ENCODE measurements around the gene PRR20G.
"Not testable (repeated sequence)": the region's sequence is repeated elsewhere in the genome, so short reads cannot be mapped to it uniquely, and the experiment has no call there.

The PRR20G gene

DNA sequence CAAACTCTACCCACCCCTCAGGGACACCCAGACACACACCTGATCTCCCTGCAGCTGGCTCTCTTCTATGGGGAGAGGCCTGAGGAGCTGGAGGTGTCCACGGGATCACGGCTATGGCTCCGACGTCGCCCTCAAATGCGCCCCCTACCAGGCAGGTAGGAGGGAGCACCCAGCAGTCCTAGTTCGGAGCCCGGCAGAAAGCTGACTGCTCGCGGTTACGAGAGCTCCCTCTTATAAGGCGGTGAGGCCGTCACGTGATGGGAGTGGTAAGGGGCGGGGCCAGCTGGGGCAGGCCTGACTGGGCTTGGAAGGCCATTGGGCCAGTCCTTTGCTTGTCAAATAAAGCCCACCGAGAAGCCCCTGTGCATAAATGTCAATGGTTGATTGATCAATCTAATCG lies at the start of gene PRR20G:
PRR20G (minus strand) TSS at position 207 of the 400 bp plus-strand sequence. CDS start 681 bp downstream, outside the sequence.
- no peak for DNase-seq

DNA sequence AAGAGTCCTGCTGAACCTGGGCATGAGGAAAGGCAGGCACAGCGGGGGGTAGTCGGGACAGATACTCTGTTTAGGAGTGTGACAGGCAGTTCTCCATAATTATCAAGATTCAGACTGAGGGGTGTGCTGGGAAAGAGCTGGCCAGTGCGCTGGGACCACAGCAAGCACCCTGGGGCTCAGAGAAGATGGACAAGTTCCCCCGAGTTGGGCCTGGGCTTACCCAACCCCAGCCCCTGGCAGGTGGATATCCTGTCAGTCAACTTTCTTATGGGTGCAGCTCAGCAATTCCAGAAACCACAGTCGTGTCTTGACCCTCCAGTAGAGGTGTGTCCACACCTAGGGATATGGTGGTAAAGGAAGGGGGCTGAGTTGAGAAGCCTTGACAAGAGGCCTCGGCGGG lies 49.2 kb upstream of the PRR20G start:
- no peak for DNase-seq

DNA sequence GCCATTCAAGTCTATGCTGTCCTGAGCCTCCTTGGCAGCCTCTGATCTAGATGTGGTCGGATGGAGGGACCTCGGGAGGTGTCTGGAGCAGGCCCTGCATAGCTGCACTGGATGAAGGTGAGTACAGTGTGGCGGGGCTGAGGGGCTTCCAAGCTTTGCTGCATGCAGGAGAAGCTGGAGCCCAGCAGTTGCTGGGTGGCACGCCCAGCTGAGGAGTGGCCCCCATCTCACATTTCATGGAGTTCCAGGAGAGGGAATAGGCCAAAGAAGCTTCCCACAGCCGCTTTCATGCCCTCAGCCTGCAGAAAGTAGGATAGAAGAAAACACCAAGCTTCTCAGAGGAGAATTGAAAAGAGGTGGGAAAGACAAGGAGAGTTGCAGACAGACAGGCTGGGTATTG lies 48.3 kb upstream of the PRR20G start:
- DNase-seq = no peak

DNA sequence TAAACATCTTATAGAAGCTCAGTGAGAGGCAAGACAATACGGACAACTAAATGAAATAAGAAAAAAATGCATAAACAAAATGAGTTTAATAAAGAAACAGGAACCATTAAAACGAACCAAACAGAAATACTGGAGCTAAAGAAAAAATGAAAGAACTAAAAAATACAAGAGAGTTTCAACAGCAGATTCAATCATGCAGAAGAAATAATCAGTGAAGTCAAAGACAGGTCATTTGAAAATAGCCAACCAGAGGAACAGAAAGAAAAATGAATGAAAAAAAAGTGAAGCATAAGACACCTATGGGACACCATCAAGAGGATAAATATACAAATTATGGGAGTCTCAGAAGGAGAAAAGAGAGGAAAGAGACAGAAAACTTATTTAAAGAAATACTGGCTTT lies 42.5 kb upstream of the PRR20G start:
- DNase-seq = no peak

DNA sequence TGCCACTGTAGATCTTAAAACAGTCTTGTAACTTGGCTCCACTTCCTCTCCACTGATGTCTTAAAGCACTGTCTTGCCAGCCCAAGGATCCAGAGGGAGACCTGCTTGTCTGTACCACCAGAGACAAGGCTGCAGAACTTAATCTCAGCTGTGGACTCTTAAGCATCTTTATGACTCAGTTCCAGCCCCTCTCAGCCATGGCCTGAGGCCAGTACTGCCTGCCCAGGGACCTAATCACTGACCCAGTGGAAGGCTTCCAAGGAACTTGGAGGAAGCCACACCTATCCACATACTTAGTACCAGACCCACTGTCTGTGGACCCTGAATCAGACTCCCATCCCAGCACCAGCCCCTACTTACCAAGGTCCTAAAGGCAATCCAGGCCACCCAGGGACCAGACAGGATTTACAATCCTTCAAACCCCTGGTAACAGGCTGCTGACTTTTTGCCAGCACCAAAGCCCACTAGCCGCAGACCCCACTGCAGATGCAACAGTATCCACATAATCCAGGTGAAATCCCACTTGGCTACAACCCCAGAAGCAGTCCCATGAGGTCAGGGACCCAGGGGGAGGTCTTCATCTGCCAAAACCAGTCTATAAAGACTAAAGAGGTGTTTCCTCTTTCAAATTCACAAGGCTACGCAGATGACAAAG lies 41.9 kb upstream of the PRR20G start:
- no peak for DNase-seq

DNA sequence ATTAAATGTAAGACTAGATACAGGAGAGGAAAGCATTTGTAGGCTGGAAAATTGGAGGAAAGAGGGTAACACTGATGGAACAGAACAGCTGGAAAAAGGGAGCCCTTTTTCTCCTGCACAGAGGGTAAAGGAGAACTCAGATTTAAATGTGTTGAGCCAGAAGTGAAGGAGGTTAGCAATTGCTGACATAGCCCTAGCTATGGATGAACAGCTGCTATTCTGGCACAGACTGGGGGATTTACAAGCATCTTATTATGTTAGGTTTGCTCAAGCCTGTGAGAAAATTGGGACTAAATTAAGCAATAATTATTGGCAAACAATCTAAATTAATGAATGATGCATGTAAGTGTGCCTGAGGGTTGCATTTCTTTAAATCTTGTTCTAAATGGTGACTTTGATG lies 40.6 kb upstream of the PRR20G start:
- no peak for DNase-seq

DNA sequence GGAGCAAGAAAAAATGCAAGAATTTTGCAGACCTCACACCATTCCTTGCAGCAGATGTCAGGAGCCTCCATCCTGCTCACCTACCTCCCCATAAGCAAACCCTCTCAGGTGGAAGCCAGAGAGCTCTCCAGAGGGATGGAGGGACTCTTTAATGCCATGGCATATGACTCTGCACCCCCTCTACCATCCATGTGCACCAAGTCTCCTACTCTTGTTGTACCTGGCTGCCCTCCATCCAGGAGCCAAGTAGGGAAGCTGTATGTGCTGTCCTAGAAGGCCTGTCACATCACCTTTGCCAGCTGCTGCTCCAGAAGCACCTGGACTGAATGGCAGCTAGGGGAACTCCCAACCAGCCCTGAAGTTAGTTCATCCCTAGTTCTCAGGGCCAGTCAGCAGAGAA lies 38.5 kb upstream of the PRR20G start:
- DNase-seq = no peak

DNA sequence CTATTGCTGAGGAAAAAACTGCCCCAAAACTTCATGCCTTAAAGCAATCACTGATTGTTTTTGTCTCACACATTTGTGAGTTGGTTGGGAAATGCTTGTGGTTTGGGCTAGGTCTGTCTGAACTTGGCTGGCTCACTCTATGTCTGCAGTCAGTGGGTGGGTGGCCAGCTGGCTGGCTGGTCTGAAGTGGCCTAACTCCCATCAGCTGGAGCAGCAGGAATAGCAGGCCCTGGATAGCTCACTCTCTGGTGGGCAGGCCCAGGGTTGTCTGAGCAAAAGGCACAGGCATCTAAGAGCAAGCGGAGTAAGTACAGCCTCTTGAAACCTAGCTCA lies 37.7 kb upstream of the PRR20G start:
- no peak for DNase-seq

DNA sequence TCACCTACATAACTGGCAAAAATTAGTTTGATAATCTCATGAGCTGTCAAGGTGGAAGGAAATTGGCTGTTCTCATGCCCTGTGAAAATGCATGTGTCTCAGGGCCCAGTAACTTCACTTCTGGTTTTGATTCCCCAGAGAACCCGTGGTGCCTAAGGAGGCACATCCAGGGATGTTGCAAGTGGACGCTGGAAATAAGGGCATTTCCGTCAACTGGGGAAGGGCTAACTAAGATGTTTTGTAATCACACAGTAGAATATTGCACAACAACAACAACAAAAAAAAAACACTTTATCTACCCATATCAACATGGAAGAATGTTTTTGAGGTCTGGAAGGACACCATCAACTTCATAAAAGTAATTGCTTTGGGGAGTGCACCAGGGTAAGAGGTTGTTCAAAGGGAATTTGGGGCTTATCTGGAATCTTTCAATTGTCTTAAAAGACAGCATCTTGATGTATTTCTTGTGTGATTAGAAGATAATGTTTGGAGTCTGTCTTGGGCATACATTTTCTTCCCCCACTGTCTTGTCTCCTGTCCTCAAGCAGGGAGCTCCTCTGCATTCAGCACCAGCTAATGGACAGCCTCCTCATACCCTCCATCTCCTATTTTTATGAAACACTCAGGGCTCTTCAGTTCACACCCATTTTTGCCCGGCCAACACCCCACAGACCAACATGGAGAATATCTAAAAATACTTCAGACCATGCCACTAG lies 37.2 kb upstream of the PRR20G start:
- no peak for DNase-seq

DNA sequence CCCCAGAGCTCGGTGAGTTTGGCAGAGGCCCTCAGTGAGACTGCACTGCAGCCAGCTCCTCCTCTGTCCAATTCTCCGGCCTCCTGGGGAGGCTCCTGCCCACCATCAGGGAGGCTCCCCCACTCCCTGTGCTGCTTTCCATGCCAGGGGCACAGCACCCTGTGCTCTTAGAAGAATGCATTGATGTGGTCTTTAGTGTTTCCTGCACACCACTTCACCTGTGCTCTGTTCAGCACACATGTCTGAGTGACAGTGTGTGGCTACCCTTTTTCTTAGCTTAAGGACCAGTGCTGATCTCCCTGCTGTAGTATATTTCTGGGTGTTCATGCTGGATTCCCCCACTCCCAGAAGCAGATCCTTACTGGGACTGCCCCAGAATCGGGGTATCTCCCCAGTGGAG lies 36.2 kb upstream of the PRR20G start:
- no peak for DNase-seq

DNA sequence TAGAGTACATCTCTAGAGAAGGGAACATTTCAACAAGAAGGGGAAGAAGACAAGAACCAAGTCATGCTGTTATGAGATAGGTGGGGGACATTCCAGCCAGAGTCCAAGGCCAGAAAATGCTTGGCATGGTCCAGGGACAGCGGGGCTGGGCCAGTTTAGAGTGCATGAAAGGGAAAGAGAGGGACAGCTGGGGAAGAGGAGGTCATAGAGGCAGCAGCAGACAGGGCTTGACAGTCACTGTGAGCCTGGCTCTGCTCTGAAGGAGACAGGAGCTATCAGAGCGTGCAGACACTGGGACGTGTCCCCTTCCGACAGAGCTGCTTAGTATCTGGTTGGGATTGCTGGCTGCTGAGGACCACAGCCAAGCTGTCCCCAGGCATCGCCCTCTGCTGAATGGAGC lies 35.7 kb upstream of the PRR20G start:
- no peak for DNase-seq

DNA sequence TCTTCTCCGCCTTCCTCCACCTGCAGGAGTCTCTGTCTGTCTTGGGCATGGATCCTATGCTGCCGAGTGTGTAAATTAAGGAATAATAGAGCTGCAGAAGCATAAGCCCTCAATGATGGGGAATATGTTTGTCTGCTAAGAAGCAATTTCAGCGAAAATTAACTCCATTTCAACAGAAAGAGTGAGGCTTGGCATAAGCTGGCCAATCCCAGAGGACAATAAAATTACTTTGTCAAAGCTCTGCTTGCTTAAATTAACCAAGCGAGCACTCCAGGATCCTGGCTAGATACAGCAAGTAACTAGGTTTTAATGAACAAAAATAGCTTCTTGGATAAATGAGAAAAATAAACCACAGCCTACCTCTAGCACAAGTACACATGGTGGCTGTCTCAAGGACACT lies 33.5 kb upstream of the PRR20G start:
- DNase-seq = no peak

DNA sequence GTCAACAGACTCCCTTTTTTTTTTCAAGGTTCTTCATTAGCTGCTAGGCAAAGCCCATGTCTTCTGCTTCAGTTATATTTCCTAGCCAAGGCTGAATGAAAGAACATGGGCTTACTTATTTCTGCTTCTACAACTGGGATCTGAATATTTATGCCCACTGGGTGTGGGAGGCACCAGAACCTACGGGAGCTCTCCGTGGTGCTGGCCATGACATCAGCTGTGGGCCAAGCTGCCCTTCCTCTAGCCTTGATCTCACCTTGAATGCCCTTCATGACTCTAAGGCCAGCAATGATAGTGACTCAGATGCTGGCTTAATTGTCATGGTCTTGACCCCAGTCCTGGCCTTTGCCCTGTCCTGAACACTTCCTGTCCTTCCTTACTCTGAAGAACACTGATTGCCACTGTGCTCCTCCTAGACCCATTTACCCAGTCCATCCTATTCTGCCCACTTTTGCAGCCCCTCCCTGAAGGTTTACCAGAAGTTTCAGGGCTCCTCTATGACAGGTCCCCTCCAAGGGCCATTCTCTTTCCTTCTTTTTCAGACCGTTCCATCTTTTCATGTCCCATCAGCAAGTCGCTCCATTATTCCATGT lies 32.8 kb upstream of the PRR20G start:
- no peak for DNase-seq

DNA sequence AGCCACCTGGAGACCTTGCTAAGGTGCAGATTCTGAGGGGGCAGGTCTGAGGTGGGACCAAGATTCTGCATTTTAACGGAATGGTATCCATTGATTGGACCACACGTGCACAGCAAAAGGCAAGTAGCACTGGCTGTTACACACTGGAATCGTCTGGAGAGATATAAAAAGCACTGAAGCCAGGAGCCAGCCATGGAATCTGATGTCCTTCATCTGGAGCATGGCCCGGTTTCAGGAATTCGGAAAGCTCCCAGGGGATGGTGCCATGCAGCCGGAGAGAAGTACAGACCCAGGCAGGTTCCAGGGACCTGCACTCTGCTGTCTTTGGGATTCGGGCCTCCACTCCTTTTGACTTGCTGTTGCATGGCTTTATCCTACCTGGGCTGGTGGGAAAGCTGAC lies 28.8 kb upstream of the PRR20G start:
- DNase-seq = no peak

DNA sequence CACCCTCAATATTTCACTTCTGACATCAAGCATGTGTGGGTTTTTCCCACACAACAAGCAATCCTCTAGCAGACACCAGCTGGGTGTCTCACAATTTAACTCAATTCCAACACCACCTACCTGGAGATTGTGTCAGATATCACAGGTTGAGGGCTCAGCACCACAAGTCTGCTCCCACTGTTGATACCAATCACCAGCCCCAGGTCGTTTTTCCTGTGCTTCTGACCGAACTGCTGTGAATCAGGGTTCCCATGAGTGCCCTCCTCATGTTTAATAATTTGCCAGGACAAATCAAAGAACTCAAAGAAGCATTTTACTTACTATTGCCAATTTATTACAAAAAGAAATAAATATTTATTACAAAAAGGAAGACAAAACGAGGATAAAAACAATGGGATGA lies 25.0 kb upstream of the PRR20G start:
- DNase-seq = no peak

DNA sequence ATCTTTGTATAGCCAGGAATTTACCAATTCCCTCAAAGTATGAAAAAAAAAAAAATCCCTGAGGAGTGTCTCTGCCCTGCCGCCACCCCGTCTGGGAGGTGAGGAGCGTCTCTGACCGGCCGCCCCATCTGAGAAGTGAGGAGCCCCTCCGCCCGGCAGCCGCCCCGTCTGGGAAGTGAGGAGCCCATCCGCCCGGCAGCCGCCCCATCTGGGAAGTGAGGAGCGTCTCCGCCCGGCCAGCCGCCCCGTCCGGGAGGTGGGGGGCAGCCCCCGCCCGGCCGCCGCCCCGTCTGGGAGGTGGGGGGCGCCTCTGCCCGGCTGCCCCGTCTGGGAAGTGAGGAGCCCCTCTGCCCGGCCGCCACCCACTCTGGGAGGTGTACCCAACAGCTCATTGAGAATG lies 21.0 kb upstream of the PRR20G start:
- DNase-seq = not testable (repeated sequence)

DNA sequence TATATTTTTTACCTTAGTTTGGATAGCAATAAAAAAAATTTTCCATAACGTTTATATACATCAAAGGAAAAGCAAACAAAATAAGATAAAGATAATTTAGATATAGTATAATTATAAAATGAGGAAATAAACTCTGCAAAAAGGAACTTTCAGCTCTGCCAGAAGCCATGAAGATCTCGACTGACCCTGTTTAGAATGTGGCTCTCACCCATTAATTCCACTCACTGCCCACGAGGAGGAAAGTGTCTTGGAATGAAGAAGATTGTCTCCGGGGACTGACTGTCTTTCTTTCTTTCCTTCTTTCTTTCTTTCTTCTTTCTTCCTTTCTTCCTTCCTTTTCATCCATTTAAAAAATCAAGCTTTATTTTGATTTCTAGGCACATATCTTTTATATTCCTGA lies 20.1 kb upstream of the PRR20G start:
- no peak for DNase-seq

DNA sequence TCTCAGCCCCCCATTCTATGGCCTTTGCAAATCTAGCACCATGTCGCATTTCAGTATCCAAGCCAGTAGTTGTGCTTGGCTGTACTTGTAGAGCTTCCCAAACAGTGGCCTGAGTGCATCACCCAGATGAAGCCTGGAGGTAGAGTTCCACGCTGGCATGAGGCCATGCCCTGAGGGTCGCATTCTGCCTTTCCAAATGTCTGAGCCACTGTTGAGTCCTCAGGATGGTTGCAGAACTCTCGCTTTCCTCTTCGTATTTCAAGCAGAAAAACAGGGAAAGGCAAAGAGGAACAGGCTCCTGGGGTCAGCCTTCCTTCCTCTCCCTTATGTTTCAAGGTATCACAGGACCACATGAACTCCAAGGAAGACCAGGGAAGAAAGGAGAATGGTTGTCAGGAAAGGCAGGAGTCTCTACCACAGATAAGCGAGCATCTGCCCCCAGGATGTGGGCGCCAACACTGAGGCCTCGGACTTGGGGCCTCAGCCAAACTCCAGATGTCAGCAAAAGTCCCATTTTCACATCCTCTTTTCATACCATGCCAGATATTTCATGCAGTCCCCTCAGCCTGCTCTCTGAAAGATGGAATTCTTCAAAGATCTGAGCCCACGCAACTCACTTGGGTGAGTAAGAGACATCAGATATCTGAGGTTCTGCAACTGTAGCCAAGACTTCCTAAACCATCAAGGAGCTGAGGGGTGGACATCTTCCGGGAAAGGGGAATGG lies 19.4 kb upstream of the PRR20G start:
- DNase-seq = no peak

DNA sequence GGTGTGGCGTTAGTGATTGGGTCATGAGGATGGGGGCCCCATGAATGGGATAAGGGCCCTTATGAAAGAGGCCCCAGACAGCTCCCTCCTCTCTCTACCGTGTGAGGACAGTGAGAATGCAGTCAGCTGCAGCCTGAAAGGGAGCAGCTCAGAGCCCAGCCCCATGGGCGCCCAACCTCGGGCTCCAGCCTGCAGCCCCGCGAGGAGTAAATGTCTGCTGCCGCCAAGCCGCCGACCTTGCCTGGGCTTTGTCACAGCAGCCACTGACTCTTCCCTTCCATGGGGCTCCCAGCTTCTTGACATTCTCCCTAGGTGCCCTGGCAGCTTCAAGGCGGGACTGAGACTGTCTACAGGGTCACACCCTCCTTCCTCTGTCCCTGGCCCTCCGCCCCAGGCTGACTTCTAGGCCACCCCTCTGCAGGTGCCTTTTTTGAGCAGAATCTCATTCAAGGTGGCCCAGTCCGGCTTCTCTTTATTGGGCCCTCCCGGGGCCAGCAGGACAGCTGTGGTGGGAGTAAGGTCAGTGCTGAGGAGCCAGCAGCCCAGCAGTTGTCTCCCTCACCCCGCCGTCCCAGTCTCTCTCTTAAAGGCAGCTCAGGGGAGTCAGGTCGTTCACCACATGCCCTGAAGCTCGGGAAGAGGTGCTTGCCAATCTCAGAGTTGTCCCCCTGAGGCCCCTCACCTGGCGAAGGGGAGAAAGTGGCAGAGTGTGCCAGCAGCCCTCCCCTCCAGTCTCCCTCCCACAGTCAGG lies 18.7 kb upstream of the PRR20G start:
- DNase-seq = no peak

DNA sequence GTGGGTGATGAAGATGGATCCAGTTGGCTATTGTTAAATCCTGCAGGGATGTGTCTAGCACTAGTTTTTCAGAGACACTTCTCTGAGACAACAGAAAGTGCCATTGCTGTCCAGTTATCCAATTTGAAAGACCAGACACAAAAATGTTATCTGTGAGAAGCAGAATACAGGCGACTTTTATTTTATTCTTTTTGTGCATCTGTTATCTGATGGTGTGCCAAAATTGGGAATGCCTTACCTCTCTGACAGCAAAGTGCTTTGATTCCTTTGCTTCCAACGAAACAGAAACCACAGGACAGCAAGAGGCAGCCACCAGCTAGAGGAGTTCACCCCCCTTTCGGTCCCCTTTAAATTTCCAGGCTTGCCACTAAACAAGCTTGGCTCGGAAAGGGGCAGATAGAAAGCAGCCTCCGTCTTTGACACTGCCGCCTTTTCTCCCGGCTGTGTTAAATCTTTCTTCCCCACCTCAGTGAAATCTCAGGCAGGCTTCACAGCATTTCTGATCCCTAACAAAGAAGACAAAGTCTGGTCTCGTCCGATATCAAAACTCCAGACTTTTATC lies 17.7 kb upstream of the PRR20G start:
- no peak for DNase-seq

DNA sequence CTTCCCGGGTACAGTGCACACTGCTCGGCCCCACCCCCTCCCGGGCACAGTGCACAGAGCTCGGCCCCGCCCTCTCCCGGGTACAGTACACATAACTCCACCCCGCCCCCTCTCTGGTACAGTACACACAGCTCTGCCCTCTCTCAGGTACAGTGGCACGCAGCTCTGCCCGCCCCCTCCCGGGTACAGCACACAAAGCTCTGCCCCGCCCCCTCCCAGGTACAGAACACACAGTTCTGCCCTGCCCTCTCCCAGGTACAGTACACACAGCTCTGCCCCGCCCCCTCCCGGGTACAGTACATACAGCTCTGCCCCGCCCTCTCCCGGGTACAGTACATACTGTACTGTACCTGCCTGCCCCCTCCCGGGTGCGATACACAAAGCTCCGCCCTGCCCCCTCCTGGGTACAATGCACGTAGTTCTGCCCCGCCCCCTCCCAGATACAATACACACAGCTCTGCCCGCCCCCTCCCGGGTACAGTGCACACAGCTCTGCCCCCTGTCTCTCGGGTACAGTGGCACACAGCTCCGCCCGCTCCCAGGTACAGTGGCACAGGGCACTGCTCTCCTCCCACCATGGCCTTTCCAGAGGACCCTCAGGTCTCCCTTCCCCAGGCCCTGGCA lies 16.4 kb upstream of the PRR20G start:
- DNase-seq = peak; percentile 45

DNA sequence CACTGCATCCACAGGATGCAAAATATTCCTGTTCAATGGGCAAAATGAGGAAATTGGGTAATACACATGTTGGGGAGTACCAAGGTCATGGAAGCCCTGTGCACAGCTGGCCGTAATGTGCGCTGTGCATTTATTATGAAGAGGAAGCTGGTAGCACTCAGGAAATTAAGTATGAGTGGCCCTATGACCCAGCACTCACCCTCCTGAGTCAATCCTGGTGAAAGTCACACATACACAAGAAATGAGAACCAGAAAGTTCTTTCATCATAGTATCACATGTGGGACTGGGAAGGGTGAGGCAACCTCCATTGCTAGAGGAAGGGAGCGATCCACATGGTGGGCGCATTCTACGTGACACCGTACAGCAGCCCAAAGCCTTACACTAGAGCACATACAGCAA lies 11.4 kb upstream of the PRR20G start:
- DNase-seq = no peak
